KMS-11 (cell line): ENCODE data around the gene TTC28.

Experiments used
- H2AFZ ChIP-seq: fragments of 200-600 bp; sonication (generic); 2 replicates; pipeline ENCODE4 v1.6.1; 2016; ENCODE audit warnings: antibody characterized with exemption, mixed run types, low read depth
- H3K27ac ChIP-seq: fragments of 200-600 bp; sonication (generic); 2 replicates; pipeline ENCODE4 v1.6.1; 2016; ENCODE audit warnings: mild to moderate bottlenecking, mixed run types
- H3K27me3 ChIP-seq: fragments of 200-600 bp; sonication (generic); 2 replicates; pipeline ENCODE4 v1.6.1; 2017; ENCODE audit warnings: mild to moderate bottlenecking, low read depth, mixed run types, moderate library complexity; ENCODE audit not compliant: insufficient read depth
- H3K36me3 ChIP-seq: fragments of 200-600 bp; sonication (generic); 2 replicates; pipeline ENCODE4 v1.6.1; 2017; ENCODE audit warnings: mild to moderate bottlenecking, mixed run types; ENCODE audit not compliant: insufficient read depth
- H3K4me1 ChIP-seq: fragments of 200-600 bp; sonication (generic); 2 replicates; pipeline ENCODE4 v1.6.1; 2016; ENCODE audit warnings: mild to moderate bottlenecking, low read depth, mixed run types; ENCODE audit not compliant: poor library complexity, severe bottlenecking
- H3K4me2 ChIP-seq: fragments of 200-600 bp; sonication (generic); 2 replicates; pipeline ENCODE4 v1.7.0; 2016; ENCODE audit warnings: mild to moderate bottlenecking, mixed run types
- H3K4me3 ChIP-seq: fragments of 200-600 bp; sonication (generic); IDR thresholded peaks from 2 replicates; pipeline ENCODE4 v1.6.1; 2017; ENCODE audit warnings: low read depth, low read length, mixed read lengths; ENCODE audit not compliant: insufficient read depth
- H3K79me2 ChIP-seq: fragments of 200-600 bp; sonication (generic); 2 replicates; pipeline ENCODE4 v1.6.1; 2016; ENCODE audit warnings: low read depth, mixed run types; ENCODE audit not compliant: insufficient read depth
- H3K9ac ChIP-seq: fragments of 200-600 bp; sonication (generic); 2 replicates; pipeline ENCODE4 v1.6.1; 2016; ENCODE audit warnings: mild to moderate bottlenecking, mixed run types
- H4K20me1 ChIP-seq: fragments of 200-600 bp; sonication (generic); 2 replicates; pipeline ENCODE4 v1.6.1; 2016; ENCODE audit warnings: mild to moderate bottlenecking, mixed run types; ENCODE audit not compliant: insufficient read depth
- CTCF ChIP-seq: fragments of 200-600 bp; sonication (generic); conservative IDR thresholded peaks from 2 replicates; pipeline ENCODE4 v1.6.1; 2017; ENCODE audit warnings: low read depth, mild to moderate bottlenecking, antibody characterized with exemption, low read length, moderate library complexity, mixed read lengths

TTC28 gene

GRCh38 chr22:28594797-28595462 lies 84.7 kb downstream of the TTC28 start:
- H3K4me1 ChIP-seq, result peaks cover 7% of the 10 kb centered on the region
- no peaks in the 10 kb centered on the region for H3K36me3 ChIP-seq
- TF ChIP-seq CTCF, result peak; percentile 85
- no peak overlapping the region for H3K9ac ChIP-seq
- no peak overlapping the region for H3K4me3 ChIP-seq
- H4K20me1 ChIP-seq, result no peaks in the 10 kb centered on the region
- no peak overlapping the region for H3K27ac ChIP-seq
- H3K4me2 ChIP-seq, result no peak overlapping the region
- H2AFZ ChIP-seq, result no peak overlapping the region
- H3K27me3 ChIP-seq, result no peaks in the 10 kb centered on the region
- H3K79me2 ChIP-seq, result no peaks in the 10 kb centered on the region

- no peaks in the 10 kb centered on the region for H3K36me3 ChIP-seq
- no peak overlapping the region for H2AFZ ChIP-seq
- H3K4me3 ChIP-seq, result no peak overlapping the region
- H3K4me1 ChIP-seq, result peaks cover 7% of the 10 kb centered on the region
- no peaks in the 10 kb centered on the region for H4K20me1 ChIP-seq
- no peak overlapping the region for H3K4me2 ChIP-seq
- no peaks in the 10 kb centered on the region for H3K27me3 ChIP-seq
- no peaks in the 10 kb centered on the region for H3K79me2 ChIP-seq
- no peak overlapping the region for H3K9ac ChIP-seq
- H3K27ac ChIP-seq, result no peak overlapping the region
- no peak for TF ChIP-seq CTCF
Measured at GRCh38 chr22:28594076-28594796, 85.4 kb downstream of the TTC28 start.

GRCh38 chr22:28593299-28593698 lies 86.3 kb downstream of the TTC28 start:
- H4K20me1 ChIP-seq, result no peaks in the 10 kb centered on the region
- TF ChIP-seq CTCF, result no peak
- H3K36me3 ChIP-seq, result no peaks in the 10 kb centered on the region
- no peaks in the 10 kb centered on the region for H3K27me3 ChIP-seq
- H3K79me2 ChIP-seq, result no peaks in the 10 kb centered on the region
- H3K9ac ChIP-seq, result no peak overlapping the region
- H3K4me2 ChIP-seq, result no peak overlapping the region
- H3K4me1 ChIP-seq, result peaks cover 7% of the 10 kb centered on the region
- no peak overlapping the region for H3K27ac ChIP-seq
- H3K4me3 ChIP-seq, result no peak overlapping the region
- no peak overlapping the region for H2AFZ ChIP-seq

- TF ChIP-seq CTCF, result no peak
- Histone ChIP-seq H2AFZ (no peak overlapping the region), H3K27ac (no peak overlapping the region), H3K4me2 (no peak overlapping the region), H3K4me1 (peaks cover under 1% of the 10 kb centered on the region), H3K36me3 (no peaks in the 10 kb centered on the region), H3K9ac (no peak overlapping the region), H3K4me3 (no peak overlapping the region), H4K20me1 (no peaks in the 10 kb centered on the region), H3K79me2 (no peaks in the 10 kb centered on the region), H3K27me3 (no peaks in the 10 kb centered on the region)
Measured at GRCh38 chr22:28589102-28589750, 90.4 kb downstream of the TTC28 start.
